GM21381 (cell line): ENCODE data around the gene TMED6.

Source experiments
- ATAC-seq: cut with Tn5 transposase; IDR thresholded peaks from one replicate; pipeline ENCODE4 v1.9.1; 2021; ENCODE audit warnings: mild to moderate bottlenecking, moderate library complexity; ENCODE audit not compliant: unreplicated experiment

TMED6 gene

DNA sequence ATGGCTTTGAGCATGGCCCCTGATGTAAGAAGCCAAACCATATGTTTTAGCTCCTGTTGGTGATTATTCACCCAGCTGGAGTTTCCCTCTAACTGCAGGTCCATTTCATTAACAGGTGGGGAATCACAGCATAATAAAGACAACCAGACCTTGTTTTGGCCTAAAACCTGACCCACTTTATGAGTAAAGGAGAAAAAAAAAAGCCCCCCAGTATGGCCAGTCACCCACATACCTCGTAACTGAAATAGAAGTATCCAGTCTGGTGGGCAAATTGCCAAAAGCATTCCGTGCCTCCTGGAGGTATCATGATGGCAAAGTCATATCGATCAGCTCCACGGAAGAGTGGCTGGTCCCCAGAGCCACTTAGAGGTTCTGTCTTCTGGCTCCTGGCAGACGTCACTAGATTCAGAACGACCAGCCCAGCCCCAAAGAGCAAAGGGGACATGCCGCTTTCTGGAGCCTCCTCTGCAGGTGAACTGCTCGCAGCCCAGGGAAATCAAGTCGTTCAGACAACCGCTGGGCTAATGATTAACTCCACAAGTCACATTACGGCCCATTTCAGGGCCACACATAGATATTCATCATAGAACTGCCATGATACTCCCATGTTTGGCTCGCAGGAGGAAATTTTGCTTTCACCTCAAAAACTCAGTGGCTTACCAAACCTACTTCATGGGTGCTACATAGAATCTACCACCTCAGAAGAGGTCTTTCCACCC, at the start of gene TMED6:
Gene TMED6 (minus strand): TSS at position 478 of the 719 bp plus-strand sequence. CDS start 33 bp downstream, at position 445.
- no peak for ATAC-seq

DNA sequence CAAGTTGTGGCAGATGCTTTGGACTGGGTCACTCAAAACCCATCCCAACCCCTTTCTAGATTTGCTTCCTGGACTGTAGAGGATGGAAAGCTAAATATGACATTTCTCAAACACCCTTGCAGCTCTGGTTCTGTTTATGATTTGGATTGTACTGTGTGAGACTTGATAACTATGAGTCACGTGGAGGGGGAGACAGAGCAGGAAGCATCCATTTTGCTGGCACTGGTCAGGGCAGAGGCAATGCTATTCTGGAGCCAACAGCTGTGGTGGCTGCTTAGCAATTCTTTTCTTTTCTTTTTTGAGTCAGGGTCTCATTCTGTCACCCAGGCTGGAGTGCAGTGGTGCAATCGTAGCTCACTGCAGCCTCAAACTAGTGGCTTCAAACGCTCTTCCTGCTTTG, 47.8 kb upstream of the TMED6 start:
- no peak for ATAC-seq

DNA sequence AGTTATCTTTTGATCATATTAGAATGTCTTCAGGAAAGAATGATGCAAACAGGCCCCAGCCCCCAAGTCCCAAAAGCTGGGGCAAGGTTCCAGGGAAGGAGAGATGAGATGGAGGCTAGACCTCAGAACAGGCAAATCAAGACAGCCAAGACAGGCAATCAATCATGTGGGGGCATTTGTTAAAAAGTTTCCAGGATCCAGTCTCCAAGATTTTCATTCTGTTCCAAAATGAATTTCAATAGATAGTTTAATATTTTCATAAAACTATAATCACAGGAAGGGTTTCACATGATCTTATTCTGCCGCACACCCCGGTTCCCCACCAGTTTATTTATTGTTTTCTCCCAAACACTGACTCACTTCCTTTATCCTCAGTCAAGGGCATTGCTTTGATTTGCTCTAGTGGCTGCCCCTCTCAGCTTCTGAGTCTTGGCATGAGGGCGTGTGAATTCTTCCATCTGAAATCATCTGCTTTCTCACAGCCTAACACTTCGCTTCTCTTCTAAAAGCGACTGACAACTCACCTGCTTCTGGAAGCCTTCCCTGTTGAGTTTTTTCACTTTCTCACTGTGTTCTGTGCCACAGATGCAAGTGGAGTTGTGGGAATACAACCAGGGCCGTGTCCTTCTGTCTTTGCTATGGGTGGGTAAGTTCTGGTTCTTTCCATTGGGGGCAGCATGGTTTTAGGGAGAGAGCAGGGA, 46.4 kb upstream of the TMED6 start:
- ATAC-seq, result no peak

DNA sequence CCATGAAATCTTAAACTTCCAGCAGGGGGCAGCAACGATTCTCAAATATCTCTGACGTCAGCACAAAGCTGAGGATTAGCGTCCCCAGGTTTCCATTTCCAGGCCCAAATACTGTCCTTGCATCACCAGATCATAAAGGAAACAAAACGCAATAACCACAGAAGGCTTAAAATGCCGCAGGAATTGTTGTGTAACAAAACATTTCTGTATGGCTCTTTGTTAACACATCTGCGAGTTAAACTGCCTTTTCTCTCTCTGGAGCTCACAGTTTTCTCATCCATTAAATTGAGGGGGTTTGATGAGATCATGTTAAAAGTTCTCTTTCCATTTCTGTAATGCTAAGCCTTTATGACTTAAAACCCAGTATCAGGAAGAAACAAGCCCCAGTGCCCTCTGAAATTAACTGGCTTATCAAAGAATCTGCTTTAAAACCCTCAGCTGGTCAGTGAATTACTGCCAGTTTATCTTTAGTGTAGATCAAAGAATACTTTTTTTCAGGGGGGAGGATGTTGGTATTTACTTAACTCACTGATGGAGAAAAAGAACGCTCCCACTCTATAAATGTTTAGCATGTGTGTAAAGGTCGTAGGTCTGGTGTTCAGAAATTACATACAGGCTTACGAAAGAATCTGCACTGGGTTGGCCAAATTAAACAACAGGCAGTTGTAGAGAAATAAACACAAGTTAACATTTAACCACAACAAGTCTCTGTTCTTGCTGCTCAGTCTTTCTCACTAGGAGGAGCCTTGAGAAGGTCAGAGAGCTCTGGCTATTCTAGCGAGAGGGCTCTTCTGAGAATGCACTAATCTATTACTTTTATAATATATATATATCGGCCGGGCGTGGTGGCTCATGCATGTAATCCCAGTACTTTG, 44.8 kb upstream of the TMED6 start:
- ATAC-seq, result peak; percentile 59

DNA sequence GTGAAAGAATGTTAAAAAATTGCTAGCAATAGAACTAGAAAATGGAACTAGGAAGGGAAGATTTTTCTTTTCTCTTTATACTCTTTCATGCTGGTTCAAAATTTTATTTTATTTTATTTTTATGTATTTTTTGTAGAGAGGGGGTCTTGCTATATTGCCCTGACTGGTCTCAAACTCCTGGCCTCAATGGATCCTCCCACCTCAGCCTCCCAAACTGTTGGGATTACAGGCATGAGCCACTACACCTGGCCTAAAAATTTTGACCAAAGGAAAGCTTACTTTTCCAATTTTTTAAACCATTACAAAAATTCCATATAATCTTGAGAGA, 44.2 kb upstream of the TMED6 start:
- no peak for ATAC-seq

DNA sequence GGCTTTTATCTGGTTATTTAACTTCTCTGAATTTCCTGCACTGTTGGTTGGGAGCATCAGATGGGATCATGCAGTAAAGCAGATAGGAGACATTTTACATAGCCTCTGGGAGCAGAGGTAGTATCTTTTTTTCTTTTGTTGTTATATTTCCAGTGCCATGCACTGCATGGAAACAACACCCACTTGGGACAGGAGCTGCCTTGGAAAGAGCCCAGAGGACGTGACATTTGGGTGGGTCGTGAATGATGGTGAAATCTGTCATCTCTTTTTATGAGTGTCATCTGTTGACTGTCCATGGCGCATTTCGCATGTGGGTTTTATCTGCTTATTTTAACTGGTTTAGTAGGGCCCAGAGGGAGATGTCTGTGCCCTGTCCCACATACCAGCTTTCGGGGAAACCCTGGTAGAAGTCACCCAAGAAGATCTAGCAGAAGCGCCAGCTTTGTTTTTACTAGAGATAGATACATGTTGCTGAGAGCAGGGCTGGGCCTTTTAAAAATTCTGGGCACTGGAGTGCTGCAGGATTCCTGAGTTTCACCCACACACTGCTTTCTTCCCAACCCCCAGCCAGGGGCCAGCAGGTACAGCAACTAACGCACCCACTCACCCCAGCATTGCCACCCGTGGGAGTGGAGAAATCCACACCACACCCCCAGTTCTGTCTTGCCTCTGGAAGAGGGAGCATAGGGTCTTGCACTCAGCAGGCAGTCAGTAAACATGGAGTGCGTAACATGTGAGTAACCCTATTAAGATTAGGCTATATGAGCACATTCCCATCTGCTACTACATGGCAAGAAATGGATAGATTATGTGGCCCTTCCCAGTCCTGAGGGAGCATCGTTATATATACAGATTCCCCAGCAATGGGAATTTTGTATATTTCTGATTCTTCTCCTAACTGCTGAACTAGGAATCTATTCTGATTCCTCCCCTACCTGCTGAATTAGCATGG, 42.6 kb upstream of the TMED6 start:
- ATAC-seq, result no peak

DNA sequence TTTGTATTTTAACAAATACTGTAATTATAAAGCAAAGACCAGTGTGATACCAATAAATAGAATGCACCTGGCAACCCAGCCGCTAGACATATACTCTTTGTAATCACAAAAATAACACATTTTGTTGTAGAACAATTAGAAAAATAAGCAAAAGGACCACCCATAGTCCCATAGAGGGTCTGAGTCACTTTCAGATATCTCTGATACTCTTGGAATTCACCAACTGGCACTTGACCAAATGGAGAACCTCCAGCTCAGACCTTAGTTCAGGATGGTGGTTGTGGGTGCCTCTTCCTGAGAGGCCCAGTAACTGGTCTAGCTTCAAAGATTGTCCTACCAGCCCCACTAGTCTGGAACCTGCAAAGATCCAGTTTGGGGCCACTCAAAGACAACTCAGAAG, 35.0 kb upstream of the TMED6 start:
- no peak for ATAC-seq

DNA sequence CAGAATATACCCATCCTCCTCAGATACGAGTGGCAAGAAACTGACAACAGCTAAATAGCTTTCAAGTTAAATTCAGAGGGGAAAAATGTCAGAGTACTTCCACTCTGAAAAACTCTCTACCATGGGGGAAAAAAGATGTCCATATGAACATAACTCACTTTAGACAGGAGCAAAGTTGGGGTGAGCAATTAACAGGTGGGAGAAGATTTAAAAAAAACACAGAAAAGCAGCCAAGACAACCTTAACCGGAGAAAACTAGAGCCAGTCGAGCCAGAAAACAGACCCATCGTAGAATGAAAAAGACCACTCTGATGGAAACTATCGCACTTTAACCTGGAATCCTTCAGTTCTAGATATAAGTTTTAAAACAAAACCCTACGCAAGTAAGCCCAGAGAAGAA, 33.4 kb upstream of the TMED6 start:
- ATAC-seq, result no peak

DNA sequence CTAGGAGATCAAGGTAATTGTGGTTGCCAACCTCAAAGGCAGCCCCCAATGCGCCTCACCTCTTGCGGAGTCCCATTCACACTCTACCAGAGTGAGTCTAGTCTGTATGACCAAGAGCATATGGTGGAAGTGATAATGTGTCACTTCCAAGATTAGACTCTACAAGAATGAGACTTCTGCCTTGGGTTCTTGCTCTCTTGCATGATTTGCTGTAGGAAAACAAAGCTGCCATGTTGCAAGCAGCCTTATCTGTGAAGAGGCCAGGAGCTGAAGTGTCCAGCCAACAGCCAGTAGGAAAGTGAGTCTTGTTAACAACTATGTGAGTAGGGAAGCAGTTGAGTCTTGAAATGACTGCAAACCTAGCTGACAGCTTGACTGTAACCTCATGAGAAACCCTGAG, 30.8 kb upstream of the TMED6 start:
- no peak for ATAC-seq

DNA sequence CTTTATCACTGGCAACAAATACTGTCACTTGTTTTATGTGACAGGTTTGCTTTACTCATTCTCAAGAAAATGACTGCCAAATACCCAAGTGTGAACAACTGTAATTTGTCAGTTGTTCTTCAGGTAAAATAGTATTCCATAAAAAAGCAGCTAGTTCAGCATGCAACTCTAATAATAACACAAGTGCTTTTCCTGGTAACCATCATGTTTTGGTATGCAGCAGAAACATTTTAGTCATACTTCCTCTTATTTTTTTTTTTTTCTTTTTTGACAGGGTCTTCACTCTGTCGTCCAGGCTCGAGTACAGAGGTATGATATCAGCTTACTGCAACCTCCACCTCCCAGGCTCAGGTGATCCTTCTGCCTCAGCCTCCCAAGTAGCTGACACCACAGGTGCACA, 29.6 kb upstream of the TMED6 start:
- ATAC-seq, result no peak

DNA sequence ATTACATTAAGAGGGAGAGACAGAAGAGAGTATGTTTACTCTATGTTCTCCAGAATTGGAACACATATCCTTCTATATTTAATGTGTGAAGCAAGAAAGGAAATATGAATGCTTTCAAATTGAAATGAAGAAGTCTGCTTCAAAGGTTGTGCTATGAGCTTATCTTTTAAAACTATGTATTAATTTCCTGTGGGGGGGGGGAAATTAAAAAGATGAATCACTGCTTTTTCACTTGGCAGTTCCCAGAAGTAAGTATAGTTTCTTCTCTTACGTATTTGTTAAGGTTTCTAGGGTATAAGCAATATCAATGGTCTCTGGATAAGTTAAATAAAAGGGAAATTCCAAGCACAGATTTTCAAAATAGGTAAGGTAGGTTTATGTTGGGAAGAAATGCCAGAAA, 27.2 kb upstream of the TMED6 start:
- ATAC-seq, result no peak

DNA sequence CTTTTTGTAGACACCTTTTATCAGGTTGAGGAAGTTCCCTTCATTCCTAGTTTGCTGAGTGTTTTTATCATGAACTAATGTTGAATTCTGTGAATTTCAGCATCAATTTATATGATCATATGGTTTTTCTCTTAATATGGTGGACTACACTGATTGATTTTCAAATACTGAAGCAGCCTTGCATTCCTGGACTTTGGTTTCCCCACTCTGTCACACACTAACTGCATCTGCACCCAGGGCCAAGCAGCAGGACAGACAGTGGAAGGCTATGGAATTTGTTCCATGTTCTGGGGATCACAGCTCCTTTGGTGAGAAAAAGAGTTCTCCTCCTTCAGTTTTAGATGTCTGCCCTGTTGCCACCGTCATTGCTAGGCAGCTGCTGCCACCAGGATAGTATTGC, 26.4 kb upstream of the TMED6 start:
- ATAC-seq, result no peak

DNA sequence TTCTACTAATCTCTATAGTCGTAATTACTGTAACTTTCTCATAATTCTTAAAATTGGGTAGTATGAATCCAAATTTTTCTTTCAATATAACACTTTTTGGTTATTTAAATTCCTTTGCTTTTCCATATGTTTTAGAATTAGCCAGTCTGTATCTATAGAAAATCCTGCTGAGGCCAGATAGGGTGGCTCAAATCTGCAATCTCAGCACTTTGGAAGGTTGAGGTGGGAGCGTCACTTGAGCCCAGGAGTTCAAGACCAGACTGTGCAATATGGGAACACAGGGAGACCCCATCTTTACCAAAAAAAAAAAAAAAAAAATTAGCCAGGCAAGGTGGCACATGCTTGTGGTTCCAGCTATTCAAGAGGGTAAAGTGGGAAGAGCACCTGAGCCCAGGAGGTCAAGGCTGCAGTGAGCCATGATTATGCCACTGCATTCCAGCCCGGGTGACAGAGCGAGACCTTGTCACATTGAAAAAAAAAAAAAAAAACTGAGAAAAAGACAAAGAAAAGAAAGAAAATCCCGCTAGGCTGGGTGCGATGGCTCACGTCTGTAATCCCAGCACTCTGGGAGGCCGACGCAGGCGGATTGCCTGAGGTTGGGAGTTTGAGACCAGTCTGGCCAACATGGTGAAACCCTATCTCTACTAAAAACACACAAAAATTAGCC, 24.9 kb upstream of the TMED6 start:
- ATAC-seq, result no peak

DNA sequence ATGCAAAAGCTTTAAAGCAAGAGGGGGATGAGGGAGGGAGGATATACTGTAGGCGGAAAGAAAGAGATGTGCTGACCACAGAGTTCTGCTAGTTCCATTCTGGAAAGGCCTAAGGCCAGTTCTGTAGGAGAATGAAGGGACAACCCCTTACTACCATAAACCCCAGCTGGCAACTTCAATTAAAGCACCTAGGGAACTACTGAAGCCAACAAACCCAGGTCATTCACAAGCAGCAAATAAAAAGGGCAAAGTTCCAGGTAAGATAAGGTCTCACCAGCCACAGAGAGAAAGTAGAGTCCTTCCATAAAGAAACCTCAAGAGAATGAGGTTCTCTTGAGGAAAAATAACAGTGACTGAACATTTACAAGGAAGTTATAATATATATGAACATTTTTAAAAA, 21.4 kb upstream of the TMED6 start:
- ATAC-seq, result no peak

DNA sequence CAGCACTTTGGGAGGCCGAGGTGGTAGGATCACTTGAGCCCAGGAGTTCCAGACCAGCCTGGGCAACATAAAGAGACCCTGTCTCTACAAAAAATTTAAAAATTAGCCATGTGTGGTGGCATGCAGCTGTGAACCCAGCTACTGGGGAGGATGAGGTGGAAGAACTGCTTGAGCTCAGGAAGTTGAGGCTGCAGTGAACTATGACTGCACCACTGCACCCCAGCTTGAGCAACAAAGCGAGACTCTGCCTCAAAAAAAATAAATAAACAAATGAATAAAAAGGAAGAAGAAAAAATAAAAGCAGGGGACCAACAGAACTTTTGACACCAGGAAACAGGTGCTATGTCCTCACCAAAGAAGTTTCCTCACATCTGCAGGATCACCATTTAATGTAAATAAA, 20.0 kb upstream of the TMED6 start:
- no peak for ATAC-seq

DNA sequence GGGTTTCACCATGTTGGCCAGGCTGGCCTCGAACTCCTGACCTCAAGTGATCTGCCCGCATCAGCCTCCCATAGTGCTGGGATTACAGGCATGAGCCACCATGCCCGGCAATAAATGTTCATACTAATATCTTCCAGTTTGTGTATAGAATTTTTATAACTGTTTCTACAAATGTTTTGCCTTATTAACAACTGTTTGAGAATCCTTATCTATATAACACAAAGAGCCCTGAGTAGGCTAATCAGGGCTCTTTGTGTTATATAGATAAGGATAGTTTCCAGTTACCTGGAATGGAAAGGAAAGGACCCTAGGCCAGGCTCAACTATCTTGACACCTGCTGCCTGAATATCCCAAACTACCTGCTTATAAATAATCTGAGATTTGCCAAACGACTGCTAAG, 17.3 kb upstream of the TMED6 start:
- no peak for ATAC-seq

DNA sequence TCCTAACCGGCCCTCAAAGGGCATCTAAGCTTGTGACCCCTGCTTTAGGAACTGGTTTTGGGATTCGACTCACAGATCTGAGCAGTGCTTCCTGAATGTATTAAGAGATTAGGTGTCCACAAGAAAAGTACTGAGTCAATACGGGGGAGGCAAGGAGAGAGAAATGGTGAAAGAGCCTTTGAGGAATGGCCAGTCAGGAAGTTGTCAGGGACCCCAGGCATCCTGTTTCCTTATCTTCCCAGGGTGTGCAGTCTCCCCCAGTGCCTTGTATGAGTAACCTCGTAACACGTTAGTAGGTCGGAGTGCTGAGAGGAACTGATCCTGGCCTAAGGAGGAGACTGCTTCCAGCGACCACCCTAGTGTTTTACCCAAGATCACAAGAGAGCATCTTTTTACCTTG, 16.4 kb upstream of the TMED6 start:
- ATAC-seq, result no peak

DNA sequence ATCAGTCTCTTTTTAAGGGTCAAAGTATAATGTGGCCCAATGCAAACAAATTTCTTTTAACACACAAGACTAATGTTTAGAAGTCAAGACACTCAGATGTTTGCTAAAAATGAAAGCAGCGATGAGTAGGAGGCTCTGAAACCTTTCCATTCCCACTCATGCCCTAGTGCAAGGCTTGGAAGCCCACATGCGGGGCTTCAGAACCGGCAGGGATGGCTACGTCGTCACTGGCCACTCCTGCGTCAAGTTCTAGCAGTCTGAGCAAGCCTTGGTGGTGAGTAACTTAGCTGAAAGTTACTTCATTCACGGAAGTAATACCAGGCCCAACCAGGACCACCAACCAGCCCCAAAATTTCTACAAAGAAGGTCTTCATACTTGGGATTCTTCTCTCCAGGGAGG, 14.8 kb upstream of the TMED6 start:
- ATAC-seq, result no peak

DNA sequence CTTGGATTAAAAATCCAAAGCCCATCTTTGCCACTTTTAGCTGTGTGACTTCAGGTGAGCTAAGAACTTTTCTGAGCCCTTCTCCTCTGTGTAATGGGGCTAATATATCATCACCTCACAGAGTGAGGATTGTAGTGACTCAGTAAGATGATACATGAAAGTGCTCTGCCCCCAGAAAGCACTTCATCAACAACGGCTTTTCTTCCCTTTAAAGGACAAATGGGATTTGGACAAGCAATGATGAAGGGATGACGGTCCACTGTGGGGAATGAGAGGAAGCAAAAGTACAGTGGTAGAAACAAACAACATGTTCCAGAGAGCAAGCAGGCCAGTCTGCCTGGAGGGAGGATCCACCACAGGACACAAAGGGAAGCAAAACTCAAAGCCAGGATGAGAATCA, 14.3 kb upstream of the TMED6 start:
- ATAC-seq, result no peak

DNA sequence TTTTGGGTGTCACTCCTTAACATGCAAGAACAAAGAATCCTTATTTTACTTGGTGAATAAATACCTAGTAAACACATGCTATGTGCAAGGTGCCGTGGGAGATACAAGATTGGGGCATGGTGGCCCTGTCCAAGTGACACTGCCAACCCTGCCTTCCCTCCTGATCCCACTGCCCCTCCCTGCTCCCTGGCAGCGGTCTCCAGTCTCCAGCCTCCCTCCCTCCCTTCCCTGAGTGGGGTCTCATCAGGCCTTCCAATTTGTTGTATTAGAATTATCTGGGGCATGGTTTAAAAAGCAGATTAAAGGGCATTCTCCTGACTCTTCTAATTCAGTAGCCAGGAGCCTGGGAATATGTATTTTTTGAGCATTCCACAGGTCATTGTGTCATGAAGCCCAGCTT, 12.5 kb upstream of the TMED6 start:
- no peak for ATAC-seq
